B cell (primary cell): ENCODE results near the gene STXBP6. TPM values are rescaled to one million over a fixed set of nuclear protein-coding genes. Genes with fewer than 3 reads are reported as not detected.

Experiments used
- ATAC-seq: fragments of 200-7000 bp; cut with Tn5 transposase; one replicate; pipeline ENCODE4 v1.10.0; 2021; ENCODE audit warnings: low read depth, mild to moderate bottlenecking, moderate number of reproducible peaks, moderate library complexity
- CTCF ChIA-PET: fragments of 350-600 bp; sonication (Branson Sonifier 250); formaldehyde crosslinking; loops from one replicate; lab custom pipeline; 2021; ENCODE audit warnings: antibody characterized with exemption, inconsistent platforms; lab: Charles Lee
- POLR2A ChIA-PET: fragments of 350-600 bp; sonication (Branson Sonifier 250); formaldehyde crosslinking; loops from one replicate; lab custom pipeline; 2021; ENCODE audit warnings: antibody characterized with exemption; lab: Charles Lee
- DNase-seq: peaks from one replicate; pipeline ENCODE4 v3.0.0; 2013
- H2AFZ ChIP-seq: 2 replicates; pipeline ENCODE4 v1.6.1; 2012; ENCODE audit warnings: mild to moderate bottlenecking, low read depth, low read length; ENCODE audit not compliant: insufficient read depth, poor library complexity, severe bottlenecking
- H3K27ac ChIP-seq, 2 donors: 1 replicate in 1 of 2; 2 replicates in 1 of 2; pipeline ENCODE4 v1.5.1; 2012 to 2013; ENCODE audit warnings: low read length in 2 of 2, mild to moderate bottlenecking in 2 of 2, moderate library complexity in 1 of 2
- H3K27me3 ChIP-seq, 4 experiments: fragments of 200-600 bp in 1 of 4; sonication (generic) in 1 of 4; replicated peaks in 1 of 4; 1 replicate in 2 of 4; 2 replicates in 2 of 4; pipeline versions ENCODE4 v1.6.1 to v1.7.0; 2013 to 2016; ENCODE audit warnings: low read length in 3 of 4, mild to moderate bottlenecking in 2 of 4, mixed read lengths in 1 of 4, moderate library complexity in 1 of 4; ENCODE audit not compliant: insufficient read depth in 4 of 4, control insufficient read depth in 3 of 4; ENCODE audit errors: control extremely low read depth in 1 of 4
- H3K36me3 ChIP-seq, 2 experiments: replicated peaks in 1 of 2; 1 replicate in 1 of 2; 2 replicates in 1 of 2; pipeline versions ENCODE4 v1.6.1 to v1.7.1; 2013; ENCODE audit warnings: low read length in 1 of 2; ENCODE audit not compliant: insufficient read depth in 2 of 2, control insufficient read depth in 1 of 2; ENCODE audit errors: control extremely low read depth in 1 of 2, extremely low read depth in 1 of 2
- H3K4me1 ChIP-seq, 2 donors: fragments of 200-600 bp in 1 of 2; sonication (generic) in 1 of 2; 1 replicate in 1 of 2; 2 replicates in 1 of 2; pipeline versions ENCODE4 v1.5.1 to v1.6.1; 2013 to 2017; ENCODE audit warnings: low read length in 2 of 2; ENCODE audit not compliant: control insufficient read depth in 2 of 2, insufficient read depth in 2 of 2
- H3K4me2 ChIP-seq: replicated peaks from 2 replicates; pipeline ENCODE3; 2012; ENCODE audit warnings: mild to moderate bottlenecking, low read depth, low read length; ENCODE audit not compliant: poor library complexity, severe bottlenecking
- H3K4me3 ChIP-seq, 5 experiments: fragments of 200-600 bp in 1 of 5; sonication (generic) in 1 of 5; 1 replicate in 3 of 5; 2 replicates in 2 of 5; pipeline versions ENCODE4 v1.5.1 to v1.7.0; 2011 to 2016; ENCODE audit warnings: low read length in 4 of 5, mild to moderate bottlenecking in 4 of 5, low read depth in 2 of 5, control low read depth in 1 of 5, moderate library complexity in 1 of 5; ENCODE audit not compliant: insufficient read depth in 1 of 5; ENCODE audit errors: control extremely low read depth in 1 of 5, extremely low read depth in 1 of 5
- H3K79me2 ChIP-seq: fragments of 200-600 bp; sonication (generic); one replicate; pipeline ENCODE4 v1.6.0; 2016; ENCODE audit warnings: low read length; ENCODE audit not compliant: control insufficient read depth, insufficient read depth
- H3K9ac ChIP-seq: fragments of 200-600 bp; sonication (generic); 2 replicates; pipeline ENCODE4 v1.6.1; 2017; ENCODE audit warnings: mild to moderate bottlenecking, low read length, moderate library complexity
- H3K9me3 ChIP-seq, 3 donors: one replicate each; pipeline versions ENCODE4 v1.6.1 to v1.7.1; 2013; ENCODE audit warnings: low read length in 2 of 3; ENCODE audit not compliant: control insufficient read depth in 2 of 3, insufficient read depth in 1 of 3; ENCODE audit errors: control extremely low read depth in 1 of 3
- H4K20me1 ChIP-seq: 2 replicates; pipeline ENCODE4 v1.6.0; 2012; ENCODE audit warnings: mild to moderate bottlenecking, low read length; ENCODE audit not compliant: insufficient read depth, control insufficient read depth, poor library complexity, severe bottlenecking
- H3K27ac Mint-ChIP-seq: one replicate; pipeline ENCODE4 v1.8.0; 2021; ENCODE audit warnings: mixed read lengths
- H3K27me3 Mint-ChIP-seq: one replicate; pipeline ENCODE4 v1.8.0; 2021; ENCODE audit warnings: mixed read lengths
- H3K4me1 Mint-ChIP-seq: one replicate; pipeline ENCODE4 v1.8.0; 2021; ENCODE audit warnings: mixed read lengths
- H3K4me3 Mint-ChIP-seq: one replicate; pipeline ENCODE4 v1.8.0; 2021; ENCODE audit warnings: mixed read lengths
- H3K9me3 Mint-ChIP-seq: one replicate; pipeline ENCODE4 v1.8.0; 2022; ENCODE audit warnings: mixed read lengths; ENCODE audit not compliant: insufficient read depth
- EZH2 ChIP-seq: IDR thresholded peaks from 2 replicates; pipeline ENCODE4 v1.6.1; 2012; ENCODE audit warnings: borderline replicate concordance, low read depth, mild to moderate bottlenecking, moderate library complexity, low read length; ENCODE audit not compliant: insufficient read depth, poor library complexity, severe bottlenecking
- WGBS: methylation state at CpG from one replicate; pipeline ENCODE4 v1.1.5; 2013; ENCODE audit warnings: missing lambda C conversion rate; ENCODE audit not compliant: insufficient coverage; 5-methylcytosine and 5-hydroxymethylcytosine counted together
- intact Hi-C: fragments of 100-400 bp; cut with micrococcal nuclease; formaldehyde crosslinking; loops from one replicate; pipeline ENCODE4 v1.10.0; 2022
- polyA plus RNA-seq: library from polyadenylated mRNA; depleted of rRNA; stranded (reverse); fragments of >200 nt; gene quantifications from 2 replicates; pipeline ENCODE4 v1.2.3, GENCODE V29; 2012
- total RNA-seq, 2 donors: library from RNA; stranded (reverse); fragments of 120-200 nt in 1 of 2; gene quantifications; 1 replicate in 1 of 2; 2 replicates in 1 of 2; pipeline versions ENCODE4 v1.2.3 to v1.2.4, GENCODE V29; 2013 to 2022
- TF ChIP-seq, protein P1 (sequence below): fragments of 200-600 bp; IDR thresholded peaks from one replicate; pipeline ENCODE4 v1.8.0; 2022; ENCODE audit warnings: antibody characterized with exemption, mild to moderate bottlenecking

STXBP6 gene
- total and polyA plus RNA-seq, 2 donors (not counting 1 experiment from before 2014, with no cell fraction given), result 0.01 TPM; not detected in 1

DNA sequence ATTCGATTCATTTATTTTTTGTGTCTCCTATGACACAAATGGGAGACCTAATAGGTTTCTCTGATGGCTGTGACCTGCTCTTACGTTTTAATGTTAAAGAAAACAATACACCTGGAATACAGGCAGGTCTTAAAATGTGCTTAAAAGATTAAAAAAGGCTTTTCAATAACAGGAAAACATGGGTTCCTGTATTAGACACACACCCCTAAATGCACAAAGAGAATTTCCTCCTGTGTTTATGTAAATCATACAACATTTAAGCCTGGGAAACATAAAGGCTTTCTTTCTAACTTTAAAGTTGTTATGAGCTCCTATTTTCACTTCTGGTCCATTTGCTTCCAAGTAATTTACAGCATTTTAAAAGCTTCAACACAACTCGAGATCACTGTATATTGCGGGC, 191.3 kb downstream of the STXBP6 start:
- Mint-ChIP-seq H3K27ac (no peak overlapping the region), H3K4me1 (no peaks in the 10 kb centered on the region), H3K27me3 (peaks cover 23% of the 10 kb centered on the region), H3K4me3 (no peak overlapping the region), H3K9me3 (no peaks in the 10 kb centered on the region)
- Histone ChIP-seq H3K27ac (no peak overlapping the region), H3K4me2 (no peak overlapping the region), H3K36me3 (no peaks in the 10 kb centered on the region), H3K9ac (no peak overlapping the region), H4K20me1 (no peaks in the 10 kb centered on the region), H3K79me2 (no peaks in the 10 kb centered on the region), H3K4me3 (no peak overlapping the region), H2AFZ (no peak overlapping the region), H3K9me3 (no peaks in the 10 kb centered on the region), H3K4me1 (no peaks in the 10 kb centered on the region), H3K27me3 (peaks cover 0 to 7% (median 3%) of the 10 kb centered on the region in 4 experiments)
- intact Hi-C loops, result no loop called here
- TF ChIP-seq, protein P1, sequence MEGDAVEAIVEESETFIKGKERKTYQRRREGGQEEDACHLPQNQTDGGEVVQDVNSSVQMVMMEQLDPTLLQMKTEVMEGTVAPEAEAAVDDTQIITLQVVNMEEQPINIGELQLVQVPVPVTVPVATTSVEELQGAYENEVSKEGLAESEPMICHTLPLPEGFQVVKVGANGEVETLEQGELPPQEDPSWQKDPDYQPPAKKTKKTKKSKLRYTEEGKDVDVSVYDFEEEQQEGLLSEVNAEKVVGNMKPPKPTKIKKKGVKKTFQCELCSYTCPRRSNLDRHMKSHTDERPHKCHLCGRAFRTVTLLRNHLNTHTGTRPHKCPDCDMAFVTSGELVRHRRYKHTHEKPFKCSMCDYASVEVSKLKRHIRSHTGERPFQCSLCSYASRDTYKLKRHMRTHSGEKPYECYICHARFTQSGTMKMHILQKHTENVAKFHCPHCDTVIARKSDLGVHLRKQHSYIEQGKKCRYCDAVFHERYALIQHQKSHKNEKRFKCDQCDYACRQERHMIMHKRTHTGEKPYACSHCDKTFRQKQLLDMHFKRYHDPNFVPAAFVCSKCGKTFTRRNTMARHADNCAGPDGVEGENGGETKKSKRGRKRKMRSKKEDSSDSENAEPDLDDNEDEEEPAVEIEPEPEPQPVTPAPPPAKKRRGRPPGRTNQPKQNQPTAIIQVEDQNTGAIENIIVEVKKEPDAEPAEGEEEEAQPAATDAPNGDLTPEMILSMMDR, result no peak
- no peak for TF ChIP-seq EZH2
- no peak for DNase-seq
- WGBS, result no CpG with 5 or more reads among the region's 4 CpGs
- ChIA-PET CTCF (no interaction called here), POLR2A (no interaction called here)
- no peak for ATAC-seq

DNA sequence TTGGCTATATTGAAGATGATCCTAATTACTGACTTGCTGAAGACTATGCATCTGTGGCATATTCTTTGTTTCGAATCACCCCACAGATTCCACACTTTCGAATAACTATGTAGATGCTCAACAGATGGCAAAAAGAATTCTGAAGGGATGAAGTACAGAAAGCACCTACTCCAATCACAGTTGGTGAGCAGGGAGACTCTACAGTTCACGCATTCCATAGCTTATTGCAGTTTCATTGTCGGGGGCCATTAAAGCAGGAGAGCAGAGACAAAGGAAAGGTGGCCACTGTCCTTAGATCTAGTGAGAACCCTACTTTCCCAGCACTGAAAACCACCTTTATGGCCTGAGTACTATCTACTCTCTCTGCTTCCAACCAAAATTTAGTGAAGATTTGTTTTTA, 191.9 kb downstream of the STXBP6 start:
- ChIA-PET CTCF (no interaction called here), POLR2A (no interaction called here)
- intact Hi-C loops, result no loop called here
- Mint-ChIP-seq H3K4me1 (no peaks in the 10 kb centered on the region), H3K4me3 (no peak overlapping the region), H3K27ac (no peak overlapping the region), H3K27me3 (peaks cover 23% of the 10 kb centered on the region), H3K9me3 (no peaks in the 10 kb centered on the region)
- no peak overlapping the region for H3K4me3 ChIP-seq
- TF ChIP-seq EZH2, result no peak
- TF ChIP-seq, protein P1, result no peak
- H3K79me2 ChIP-seq, result no peaks in the 10 kb centered on the region
- H3K27me3 ChIP-seq, result peaks cover 0 to 7% (median 3%) of the 10 kb centered on the region in 4 experiments
- no peak for ATAC-seq
- no peaks in the 10 kb centered on the region for H4K20me1 ChIP-seq
- no peaks in the 10 kb centered on the region for H3K9me3 ChIP-seq
- H3K4me1 ChIP-seq, result no peaks in the 10 kb centered on the region
- H3K9ac ChIP-seq, result no peak overlapping the region
- no peak overlapping the region for H3K4me2 ChIP-seq
- DNase-seq, result no peak
- H2AFZ ChIP-seq, result no peak overlapping the region
- H3K27ac ChIP-seq, result no peak overlapping the region
- 94% methylated on average over 2 of the region's 4 CpGs for WGBS
- no peaks in the 10 kb centered on the region for H3K36me3 ChIP-seq
